ENCODE data around the gene RPL15. TPM values are rescaled to one million over a fixed set of nuclear protein-coding genes. Genes with fewer than 3 reads are reported as not detected.

RPL15 gene
- total and polyA plus RNA-seq, 2 donors (not counting 1 experiment from before 2014, with no cell fraction given): 1,860 to 3,720 TPM

DNA sequence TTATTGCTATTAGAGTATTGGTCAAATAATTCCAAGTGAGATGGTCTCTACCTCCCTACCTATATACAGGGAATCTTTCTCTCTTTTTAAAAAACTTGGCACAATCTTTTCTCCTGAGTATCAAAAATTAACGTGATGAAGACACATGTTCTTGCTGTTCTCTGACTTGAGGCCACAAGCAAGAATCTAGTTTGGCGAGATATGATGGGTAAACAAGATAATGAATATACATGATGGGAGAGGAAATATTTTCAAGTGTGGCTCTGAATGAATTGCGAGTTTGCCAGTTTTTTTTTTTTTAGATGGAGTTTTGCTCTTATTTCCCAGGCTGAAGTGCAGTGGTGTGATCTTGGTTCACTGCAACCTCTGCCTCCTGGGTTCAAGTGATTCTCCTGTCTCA lies 39.8 kb downstream of the RPL15 start:
- no peak for DNase-seq (ENCODE audit: low read depth in 2 of 2)
- Histone ChIP-seq H3K4me1 (ENCODE audit: control insufficient read depth, extremely low read depth, insufficient read depth, low read length) (peaks cover 15% of the 10 kb centered on the region), H3K79me2 (ENCODE audit: control insufficient read depth, insufficient read depth, low read length) (peaks cover 39% of the 10 kb centered on the region), H3K36me3 (ENCODE audit: control insufficient read depth, insufficient read depth, low read length) (peaks cover 1% of the 10 kb centered on the region), H3K9ac (ENCODE audit: insufficient read depth, low read length) (no peak overlapping the region), H3K27ac (ENCODE audit: insufficient read depth, low read length) (no peak overlapping the region), H4K20me1 (ENCODE audit: control insufficient read depth, extremely low read depth, insufficient read depth, low read length) (no peaks in the 10 kb centered on the region), H3K4me3 (replicated peaks in 1 of 4; ENCODE audit: control extremely low read depth in 1 of 4, insufficient read depth in 1 of 4, low read depth in 3 of 4, low read length in 4 of 4) (no peak overlapping the region), H3K9me3 (ENCODE audit: control insufficient read depth, insufficient read depth, low read depth, low read length) (no peaks in the 10 kb centered on the region), H3K27me3 (ENCODE audit: control insufficient read depth, insufficient read depth, low read length) (no peaks in the 10 kb centered on the region), H3K4me2 (ENCODE audit: extremely low read depth, insufficient read depth, low read length) (no peak overlapping the region), H2AFZ (ENCODE audit: low read length) (no peak overlapping the region)
- no peak for TF ChIP-seq CTCF (conservative IDR thresholded peaks at IDR 0.05 in 1 of 2, IDR thresholded peaks at IDR 0.05 in 1 of 2; ENCODE audit: low read depth in 1 of 2, low read length in 2 of 2)
- no peak for TF ChIP-seq EZH2 (IDR thresholded peaks at IDR 0.05; ENCODE audit: low read length, missing control alignments)

DNA sequence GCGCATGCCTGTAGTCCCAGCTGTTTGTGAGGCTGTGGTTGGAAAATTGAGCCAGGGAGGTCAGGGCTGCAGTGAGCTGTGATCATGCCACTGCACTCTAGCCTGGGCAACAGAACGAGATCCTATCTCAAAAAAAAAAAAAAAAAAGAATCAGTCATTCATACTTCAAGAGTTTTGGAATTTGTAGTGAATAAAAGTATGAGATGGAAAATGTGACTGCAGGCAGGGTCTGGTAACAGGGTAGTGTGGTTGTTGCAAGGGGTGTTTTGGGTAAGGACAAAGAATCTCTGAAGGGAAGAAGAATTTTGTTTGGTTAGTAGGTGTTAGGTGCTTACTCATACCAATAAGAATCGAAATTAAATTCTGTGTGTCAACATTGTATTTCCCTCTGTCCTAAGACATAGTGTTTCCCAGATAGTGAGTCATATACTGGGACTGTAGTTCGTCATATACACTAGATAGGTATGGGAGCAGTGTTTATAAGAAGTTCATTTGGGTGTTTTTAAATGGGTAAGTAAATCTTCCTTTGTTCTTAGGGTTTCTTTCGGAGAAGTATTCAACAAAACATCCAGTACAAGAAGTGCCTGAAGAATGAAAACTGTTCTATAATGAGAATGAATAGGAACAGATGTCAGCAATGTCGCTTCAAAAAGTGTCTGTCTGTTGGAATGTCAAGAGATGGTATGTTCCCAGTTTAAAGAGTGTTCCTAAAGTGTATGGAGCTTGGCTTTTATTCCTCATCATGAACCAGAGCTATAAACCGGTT lies 42.4 kb downstream of the RPL15 start:
- H3K27me3 ChIP-seq (ENCODE audit: control insufficient read depth, insufficient read depth, low read length): no peaks in the 10 kb centered on the region
- no peaks in the 10 kb centered on the region for H3K9me3 ChIP-seq (ENCODE audit: control insufficient read depth, insufficient read depth, low read depth, low read length)
- peak; percentile 88 to 94 for DNase-seq (ENCODE audit: low read depth in 2 of 2)
- peaks cover 21% of the 10 kb centered on the region for H3K79me2 ChIP-seq (ENCODE audit: control insufficient read depth, insufficient read depth, low read length)
- no peak overlapping the region for H2AFZ ChIP-seq (ENCODE audit: low read length)
- H4K20me1 ChIP-seq (ENCODE audit: control insufficient read depth, extremely low read depth, insufficient read depth, low read length): no peaks in the 10 kb centered on the region
- H3K4me2 ChIP-seq (ENCODE audit: extremely low read depth, insufficient read depth, low read length): peak overlapping the region; percentile 20
- peak overlapping the region; percentile 68 for H3K27ac ChIP-seq (ENCODE audit: insufficient read depth, low read length)
- H3K9ac ChIP-seq (ENCODE audit: insufficient read depth, low read length): no peak overlapping the region
- no peak overlapping the region for H3K4me3 ChIP-seq (replicated peaks in 1 of 4; ENCODE audit: control extremely low read depth in 1 of 4, insufficient read depth in 1 of 4, low read depth in 3 of 4, low read length in 4 of 4)
- H3K36me3 ChIP-seq (ENCODE audit: control insufficient read depth, insufficient read depth, low read length): peaks cover 4% of the 10 kb centered on the region
- TF ChIP-seq EZH2 (IDR thresholded peaks at IDR 0.05; ENCODE audit: low read length, missing control alignments) (no peak), CTCF (conservative IDR thresholded peaks at IDR 0.05 in 1 of 2, IDR thresholded peaks at IDR 0.05 in 1 of 2; ENCODE audit: low read depth in 1 of 2, low read length in 2 of 2) (no peak)
- H3K4me1 ChIP-seq (ENCODE audit: control insufficient read depth, extremely low read depth, insufficient read depth, low read length): peaks cover 16% of the 10 kb centered on the region

DNA sequence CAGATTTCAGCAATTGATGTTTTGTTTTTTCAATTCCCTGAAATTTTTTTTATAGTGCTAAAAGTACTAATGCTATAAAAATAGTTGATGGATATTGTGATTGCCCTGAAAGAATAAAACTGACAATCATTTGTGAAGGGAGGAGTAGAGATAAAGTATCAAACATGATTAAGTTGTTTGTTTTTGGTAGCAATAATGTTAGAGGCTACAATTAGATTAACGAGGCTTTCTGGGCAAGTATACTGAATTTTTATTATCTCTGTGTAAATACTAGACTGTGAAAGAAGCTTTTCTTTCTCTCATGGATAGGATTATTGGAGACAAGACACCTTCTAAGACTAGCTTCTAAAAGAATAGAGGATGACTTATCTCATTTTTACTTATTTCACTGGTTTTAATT lies 43.7 kb downstream of the RPL15 start:
- TF ChIP-seq CTCF (conservative IDR thresholded peaks at IDR 0.05 in 1 of 2, IDR thresholded peaks at IDR 0.05 in 1 of 2; ENCODE audit: low read depth in 1 of 2, low read length in 2 of 2): no peak
- no peak for TF ChIP-seq EZH2 (IDR thresholded peaks at IDR 0.05; ENCODE audit: low read length, missing control alignments)
- Histone ChIP-seq H3K4me3 (replicated peaks in 1 of 4; ENCODE audit: control extremely low read depth in 1 of 4, insufficient read depth in 1 of 4, low read depth in 3 of 4, low read length in 4 of 4) (no peak overlapping the region), H3K4me2 (ENCODE audit: extremely low read depth, insufficient read depth, low read length) (no peak overlapping the region), H3K79me2 (ENCODE audit: control insufficient read depth, insufficient read depth, low read length) (peaks cover 15% of the 10 kb centered on the region), H3K27ac (ENCODE audit: insufficient read depth, low read length) (no peak overlapping the region), H3K4me1 (ENCODE audit: control insufficient read depth, extremely low read depth, insufficient read depth, low read length) (peaks cover 16% of the 10 kb centered on the region), H3K9me3 (ENCODE audit: control insufficient read depth, insufficient read depth, low read depth, low read length) (no peaks in the 10 kb centered on the region), H3K9ac (ENCODE audit: insufficient read depth, low read length) (no peak overlapping the region), H3K27me3 (ENCODE audit: control insufficient read depth, insufficient read depth, low read length) (no peaks in the 10 kb centered on the region), H4K20me1 (ENCODE audit: control insufficient read depth, extremely low read depth, insufficient read depth, low read length) (no peaks in the 10 kb centered on the region), H2AFZ (ENCODE audit: low read length) (no peak overlapping the region), H3K36me3 (ENCODE audit: control insufficient read depth, insufficient read depth, low read length) (peaks cover 4% of the 10 kb centered on the region)
- no peak for DNase-seq (ENCODE audit: low read depth in 2 of 2)
